Measurements from ENCODE around the gene PRMT1.

Gene PRMT1

GRCh38 chr19:49665351-49666119 lies 11.5 kb upstream of the PRMT1 start, which contains the start of the genes BCL2L12 and IRF3:
TSS of gene BCL2L12 (plus strand) at chr19:49665933. CDS start at chr19:49666693, 760 bp downstream.
TSS of gene IRF3 (minus strand) at chr19:49665857. CDS start at chr19:49664838, 1,019 bp downstream.
- H3K4me3 ChIP-seq: peak within 1 kb of the TSS; percentile 47 to 87 (median 78)
- H3K27ac ChIP-seq: peak within 1 kb of the TSS; percentile 58 to 95 (median 84)

- Histone ChIP-seq H3K27ac (peak overlapping the region in 20 of 21 experiments; percentile 50 to 95 (median 84)), H3K4me3 (peak overlapping the region; percentile 47 to 87 (median 78))
Observed at GRCh38 chr19:49666120-49666444, 11.0 kb upstream of the PRMT1 start.

- no peak overlapping the region for H3K27ac ChIP-seq
Observed at GRCh38 chr19:49667473-49667872, 9.6 kb upstream of the PRMT1 start.

GRCh38 chr19:49669516-49669915 lies 7.6 kb upstream of the PRMT1 start:
- Histone ChIP-seq H3K27ac (no peak overlapping the region), H3K4me3 (no peak overlapping the region)

More at GRCh38 chr19:49667473-49667872, 9.6 kb upstream of the PRMT1 start:
- H3K4me3 ChIP-seq: no peak overlapping the region

GRCh38 chr19:49672131-49672919 lies 4.7 kb upstream of the PRMT1 start:
- Histone ChIP-seq H3K4me3 (no peak overlapping the region), H3K27ac (peak overlapping the region in 3 of 21 experiments; percentile 44 to 47 (median 46))

GRCh38 chr19:49676136-49676783 lies 811 bp upstream of the PRMT1 start:
- Histone ChIP-seq H3K4me3 (peak overlapping the region; percentile 4 to 33 (median 17)), H3K27ac (peak overlapping the region; percentile 79 to 98 (median 94))

GRCh38 chr19:49676784-49677230 lies 264 bp upstream of the PRMT1 start:
- H3K27ac ChIP-seq: peak overlapping the region; percentile 81 to 98 (median 96)
- H3K4me3 ChIP-seq: peak overlapping the region; percentile 68 to 99 (median 93)

- H3K4me3 ChIP-seq: peak overlapping the region; percentile 68 to 99 (median 93)
- H3K27ac ChIP-seq: peak overlapping the region; percentile 81 to 98 (median 95)
Observed at GRCh38 chr19:49677901-49678674, 1.0 kb downstream of the PRMT1 start.

GRCh38 chr19:49678985-49679770 lies 2.1 kb downstream of the PRMT1 start:
- Histone ChIP-seq H3K27ac (peak overlapping the region in 7 of 21 experiments; percentile 12 to 97 (median 91)), H3K4me3 (peak overlapping the region in 2 of 7 experiments; percentile 97 to 99)

- Histone ChIP-seq H3K4me3 (peak overlapping the region in 1 of 7 experiments; percentile 11), H3K27ac (peak overlapping the region in 15 of 21 experiments; percentile 11 to 97 (median 52))
Observed at GRCh38 chr19:49679771-49680413, 2.8 kb downstream of the PRMT1 start.

- H3K27ac ChIP-seq: peak overlapping the region in 16 of 21 experiments; percentile 11 to 80 (median 51)
- H3K4me3 ChIP-seq: peak overlapping the region in 3 of 7 experiments; percentile 10 to 17 (median 11)
Observed at GRCh38 chr19:49680421-49681351, 3.6 kb downstream of the PRMT1 start.

GRCh38 chr19:49681830-49682229 lies 4.8 kb downstream of the PRMT1 start:
- H3K4me3 ChIP-seq: no peak overlapping the region
- peak overlapping the region in 1 of 21 experiments; percentile 18 for H3K27ac ChIP-seq

GRCh38 chr19:49682274-49682673 lies 5.2 kb downstream of the PRMT1 start:
- H3K27ac ChIP-seq: peak overlapping the region in 1 of 21 experiments; percentile 18
- H3K4me3 ChIP-seq: no peak overlapping the region

GRCh38 chr19:49683814-49684250 lies 6.8 kb downstream of the PRMT1 start:
- H3K4me3 ChIP-seq: no peak overlapping the region
- H3K27ac ChIP-seq: no peak overlapping the region

GRCh38 chr19:49684251-49684982 lies 7.3 kb downstream of the PRMT1 start:
- H3K27ac ChIP-seq: peak overlapping the region in 1 of 21 experiments; percentile 1
- no peak overlapping the region for H3K4me3 ChIP-seq

All from skin epidermis (tissue), 12 donors.